MG63 (cell line): ENCODE results near the gene LRFN4. TPM values are rescaled to one million over a fixed set of nuclear protein-coding genes. Genes with fewer than 3 reads are reported as not detected.

Source experiments
- DNase-seq: peaks from one replicate; pipeline ENCODE4 v3.0.0-alpha.2; 2020
- H3K27me3 ChIP-seq: fragments of 250-450 bp; sonication (Bioruptor Pico); 2 replicates; pipeline ENCODE4 v1.5.1; 2020; ENCODE audit warnings: mild to moderate bottlenecking, moderate library complexity
- H3K36me3 ChIP-seq: fragments of 250-450 bp; sonication (Bioruptor Pico); 2 replicates; pipeline ENCODE4 v1.5.1; 2020; ENCODE audit warnings: mild to moderate bottlenecking, moderate library complexity
- H3K4me3 ChIP-seq: fragments of 250-450 bp; sonication (Bioruptor Pico); 2 replicates; pipeline ENCODE4 v1.5.1; 2020; ENCODE audit warnings: mild to moderate bottlenecking, moderate library complexity
- H3K9me3 ChIP-seq: fragments of 250-450 bp; sonication (Bioruptor Pico); 2 replicates; pipeline ENCODE4 v1.5.1; 2020; ENCODE audit warnings: mild to moderate bottlenecking, moderate library complexity
- total RNA-seq: library from RNA; depleted of rRNA; stranded (reverse); fragments of >200 nt; shearing (Covaris generic); gene quantifications from 2 replicates; pipeline ENCODE4 v1.2.3, GENCODE V29; 2014; ENCODE audit warnings: low replicate concordance

The LRFN4 gene
- total RNA-seq, 1 experiment from 2014 or later = 42.8 TPM

DNA sequence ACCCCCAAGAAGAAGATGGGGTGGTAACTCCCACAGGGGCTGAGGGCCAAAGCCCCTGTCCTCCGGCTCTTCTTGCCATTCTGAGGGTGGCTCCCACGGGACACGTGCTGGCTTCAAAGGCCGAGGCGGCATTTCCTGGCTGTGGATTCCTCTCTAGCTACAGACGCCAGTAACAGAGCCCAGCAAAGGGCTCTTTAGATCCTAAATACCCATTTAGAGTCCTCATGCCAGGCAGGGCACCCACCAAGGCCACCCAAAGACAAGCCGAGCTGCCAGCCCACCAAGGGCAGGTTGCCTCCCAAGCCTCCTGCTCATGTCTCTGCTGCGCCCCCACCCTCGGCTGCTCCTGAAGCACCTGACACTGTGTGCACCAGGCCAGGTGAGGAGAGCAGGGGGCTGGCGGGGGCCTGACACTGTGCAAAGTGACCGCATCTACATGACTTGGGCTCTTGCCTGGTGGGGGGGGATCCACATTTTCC lies 5.7 kb downstream of the LRFN4 start:
- Histone ChIP-seq H3K27me3 (no peaks in the 10 kb centered on the region), H3K36me3 (peaks cover 20% of the 10 kb centered on the region), H3K4me3 (no peak overlapping the region), H3K9me3 (no peaks in the 10 kb centered on the region)
- DNase-seq = no peak

DNA sequence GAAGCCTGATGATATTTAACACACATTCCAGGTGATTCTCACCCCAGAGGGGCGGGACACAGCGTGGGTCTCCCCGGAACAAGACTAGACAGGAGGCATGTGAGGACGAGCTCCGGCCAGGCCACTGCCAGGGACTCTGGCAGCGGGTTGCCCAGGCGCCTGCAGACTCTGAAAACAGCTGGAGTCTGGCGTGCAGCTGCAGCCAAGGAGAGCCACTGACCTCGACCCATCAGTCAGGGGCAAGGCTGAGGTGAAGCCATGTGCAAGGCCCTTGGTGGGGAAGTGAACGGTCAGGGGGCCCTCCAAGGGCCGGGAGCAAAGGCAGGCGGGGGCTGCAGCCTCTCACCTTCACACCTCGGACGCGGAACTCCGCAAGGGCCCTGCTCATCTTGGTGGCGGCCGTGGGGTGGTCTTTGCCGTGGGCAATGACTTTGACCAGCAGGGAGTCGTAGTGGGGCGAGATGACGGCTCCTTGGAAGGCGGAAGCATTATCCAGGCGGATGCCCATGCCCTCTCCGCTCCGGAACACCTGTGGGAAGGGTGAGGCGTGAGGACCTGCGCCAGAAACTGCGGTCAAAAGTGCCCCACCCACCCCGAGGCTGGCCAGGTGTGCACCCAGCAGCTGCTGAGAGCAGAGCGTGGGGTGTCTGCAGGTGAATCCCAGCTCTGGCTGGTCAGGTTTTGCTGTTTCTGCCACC lies 6.7 kb downstream of the LRFN4 start:
- Histone ChIP-seq H3K9me3 (no peaks in the 10 kb centered on the region), H3K4me3 (no peak overlapping the region), H3K36me3 (peaks cover 13% of the 10 kb centered on the region), H3K27me3 (no peaks in the 10 kb centered on the region)
- no peak for DNase-seq

DNA sequence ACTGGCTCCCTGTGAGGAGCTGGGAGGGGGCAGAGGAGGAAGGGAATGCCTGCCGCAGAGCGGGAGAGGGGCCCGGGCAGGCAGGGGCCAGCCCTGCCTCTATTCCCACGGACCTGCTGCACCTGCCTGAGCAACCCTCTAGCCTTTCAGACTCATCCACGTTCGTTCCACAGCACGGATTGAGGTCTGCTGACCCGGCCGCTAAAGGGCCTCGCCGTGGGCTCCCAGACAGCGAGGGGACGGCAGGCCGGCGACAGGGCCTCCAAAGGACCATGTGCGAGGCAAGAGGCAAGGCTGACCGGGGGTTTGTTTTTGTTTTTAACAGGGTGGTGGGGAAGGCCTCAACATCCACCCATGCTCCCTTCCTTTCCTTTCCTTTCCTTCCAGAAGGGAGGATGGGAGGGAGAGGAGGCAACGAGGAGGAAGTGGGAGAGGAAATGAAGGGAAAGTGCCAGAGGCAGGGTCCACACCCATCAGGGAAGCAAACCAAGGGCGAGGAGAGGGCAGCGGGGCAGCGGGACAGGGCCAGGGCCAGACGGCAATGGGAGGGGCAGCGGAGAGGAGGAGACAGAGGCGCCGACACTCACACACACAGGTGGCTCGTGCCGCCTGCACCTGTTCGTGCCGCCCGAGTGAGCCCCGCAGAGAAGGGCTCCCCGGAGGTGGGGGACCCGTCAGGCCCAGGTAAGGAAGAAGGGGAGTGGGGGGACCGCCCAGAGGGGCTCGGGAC lies 7.5 kb downstream of the LRFN4 start:
- peaks cover 5% of the 10 kb centered on the region for H3K36me3 ChIP-seq
- H3K9me3 ChIP-seq = no peaks in the 10 kb centered on the region
- H3K4me3 ChIP-seq = no peak overlapping the region
- DNase-seq = no peak
- no peaks in the 10 kb centered on the region for H3K27me3 ChIP-seq

DNA sequence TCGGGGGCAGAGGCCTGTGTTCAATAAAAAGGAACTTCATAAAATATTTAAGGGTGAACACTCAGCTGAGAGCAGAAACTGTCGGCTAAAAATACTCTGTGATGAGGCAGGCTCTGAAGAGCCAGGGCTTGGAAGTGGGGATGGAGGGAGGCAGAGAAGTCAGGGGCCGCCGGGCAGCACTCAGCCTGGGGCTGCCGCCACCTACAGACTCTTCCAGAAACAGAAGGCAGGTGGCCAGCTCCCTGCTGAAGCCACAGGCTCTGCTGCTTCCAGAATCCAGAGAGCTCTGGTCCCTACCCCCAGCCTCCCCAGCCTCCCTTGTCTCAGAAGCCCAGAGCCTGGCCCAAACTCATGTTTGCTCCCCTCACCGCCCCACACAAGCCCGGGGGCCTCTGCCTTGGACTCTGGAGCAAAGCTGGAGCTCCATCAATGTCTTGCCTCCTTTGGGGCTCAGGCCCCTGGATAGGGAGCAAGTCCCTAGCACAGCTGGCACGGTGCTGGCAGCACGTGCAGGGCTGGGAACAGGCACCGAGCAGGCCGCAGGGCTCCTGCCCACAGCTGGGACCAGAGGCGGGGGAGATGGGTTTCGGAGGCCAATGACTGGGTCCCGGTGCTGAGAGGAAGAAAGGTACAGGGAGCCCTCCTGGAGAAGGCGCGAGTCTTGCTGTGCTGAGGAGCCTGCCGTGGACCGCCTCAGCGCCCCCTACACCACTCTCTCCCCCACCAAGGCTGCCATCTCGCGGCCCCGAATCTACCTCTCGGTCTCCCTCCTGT lies 8.2 kb downstream of the LRFN4 start:
- Histone ChIP-seq H3K4me3 (no peak overlapping the region), H3K27me3 (no peaks in the 10 kb centered on the region), H3K36me3 (no peaks in the 10 kb centered on the region; the same call in none of the 2 replicates), H3K9me3 (no peaks in the 10 kb centered on the region)
- DNase-seq = no peak

DNA sequence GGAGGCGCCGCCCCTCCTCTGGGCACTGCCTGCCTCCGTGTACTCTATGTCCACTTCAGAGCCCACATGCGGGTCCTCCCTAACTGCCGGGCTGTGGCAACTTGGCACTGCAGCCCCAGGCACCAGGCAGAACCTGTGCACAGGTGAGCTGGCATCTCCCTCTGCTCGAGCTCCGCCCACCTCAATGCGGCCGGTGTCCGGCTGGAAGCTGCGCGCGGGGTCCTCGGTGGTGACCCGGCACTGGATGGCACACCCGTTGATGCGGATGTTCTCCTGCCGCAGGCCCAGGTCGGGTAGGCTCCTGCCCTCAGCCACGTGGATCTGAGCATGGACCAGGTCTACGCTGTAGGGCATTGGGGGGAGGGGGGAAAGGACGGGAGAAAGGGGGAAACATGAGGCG lies 9.1 kb downstream of the LRFN4 start:
- H3K9me3 ChIP-seq = no peaks in the 10 kb centered on the region
- H3K36me3 ChIP-seq = no peaks in the 10 kb centered on the region; the same call in 1 of the 2 replicates
- DNase-seq = no peak
- no peaks in the 10 kb centered on the region for H3K27me3 ChIP-seq
- no peak overlapping the region for H3K4me3 ChIP-seq

DNA sequence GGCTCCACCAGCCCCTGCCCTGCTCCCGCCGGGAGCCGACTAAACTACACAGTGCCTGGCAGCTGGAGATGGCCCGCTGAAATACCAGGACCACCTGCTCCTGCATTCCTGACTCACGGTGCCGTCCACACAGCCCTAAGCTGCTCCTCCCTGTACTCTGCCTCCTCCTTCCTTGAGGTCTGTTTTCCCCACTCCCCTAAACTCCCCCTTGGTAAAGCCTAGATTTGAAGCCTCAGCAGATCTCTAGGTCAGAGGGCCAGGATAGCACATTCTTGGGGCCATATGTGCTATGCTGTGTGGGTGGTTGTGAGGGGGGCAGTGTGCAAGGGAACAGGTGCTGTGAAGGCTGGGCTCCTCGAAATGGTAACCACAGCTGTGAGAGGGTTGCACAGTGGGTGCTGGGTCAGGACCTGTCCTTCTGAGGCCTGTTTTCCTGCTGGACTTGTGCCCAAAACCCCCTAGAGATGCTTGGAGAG lies 9.7 kb downstream of the LRFN4 start:
- DNase-seq = no peak
- Histone ChIP-seq H3K27me3 (no peaks in the 10 kb centered on the region), H3K9me3 (no peaks in the 10 kb centered on the region), H3K4me3 (no peak overlapping the region), H3K36me3 (no peaks in the 10 kb centered on the region; the same call in 1 of the 2 replicates)

DNA sequence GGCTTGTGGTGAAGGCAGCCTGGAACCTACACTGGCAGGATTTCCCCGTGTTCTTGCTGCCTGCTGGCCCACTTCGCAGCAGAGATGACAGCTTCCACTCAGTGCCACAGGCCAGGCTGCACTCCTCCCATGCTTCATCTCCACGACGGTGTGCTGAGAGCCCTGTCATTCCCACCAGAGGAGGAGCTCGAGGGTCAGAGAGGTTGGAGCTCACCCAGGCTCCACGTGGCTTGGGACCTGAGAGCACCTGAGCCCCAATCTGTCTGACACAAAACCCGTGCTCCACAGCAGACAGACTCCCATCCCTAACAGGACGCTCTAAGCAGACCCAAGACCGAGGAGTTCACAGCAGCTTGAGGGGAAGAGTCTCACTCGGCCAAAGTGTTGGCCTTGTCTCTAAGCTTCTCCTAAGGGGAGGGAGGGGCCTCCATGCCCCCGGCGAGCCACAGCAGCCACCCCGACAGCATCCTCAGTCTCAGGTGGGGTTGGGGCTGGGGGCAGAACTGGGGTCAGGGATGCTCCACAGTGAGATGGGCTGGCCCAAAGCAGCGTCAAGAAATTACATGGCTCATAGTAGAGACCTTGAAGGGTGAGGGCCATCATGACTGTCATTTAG lies 10.7 kb downstream of the LRFN4 start:
- Histone ChIP-seq H3K9me3 (no peaks in the 10 kb centered on the region), H3K36me3 (no peaks in the 10 kb centered on the region; the same call in 1 of the 2 replicates), H3K27me3 (no peaks in the 10 kb centered on the region), H3K4me3 (no peak overlapping the region)
- DNase-seq = no peak

DNA sequence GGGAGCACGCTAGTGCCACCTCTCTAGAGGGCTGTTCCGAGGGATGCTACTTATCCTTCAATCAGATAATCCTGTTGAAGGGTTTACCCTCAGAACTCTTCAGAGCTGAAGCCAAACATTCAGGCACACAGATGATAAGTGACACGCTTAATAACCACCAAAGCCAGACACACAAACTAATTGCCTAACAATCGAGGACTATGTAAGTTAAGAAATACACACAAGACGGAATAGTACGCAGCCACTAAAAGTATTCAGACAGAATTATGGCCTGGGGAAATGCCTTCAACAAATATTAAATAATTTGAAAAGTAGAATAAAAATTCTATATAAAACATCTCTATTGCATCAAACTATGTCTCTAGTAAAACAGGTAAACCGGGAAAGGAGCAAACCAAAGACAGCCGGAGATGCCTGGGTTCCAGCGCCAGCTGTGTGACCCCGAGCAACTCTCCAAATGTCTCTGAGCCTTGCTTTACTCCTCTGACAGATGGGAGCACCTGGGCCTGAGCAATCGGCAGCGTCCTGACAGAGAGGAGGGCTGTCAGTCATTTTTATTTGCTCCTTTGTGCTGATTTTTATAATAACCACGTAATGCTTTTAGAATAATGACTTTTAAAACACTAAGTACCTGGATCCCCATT lies 11.3 kb downstream of the LRFN4 start:
- H3K9me3 ChIP-seq = no peaks in the 10 kb centered on the region
- H3K36me3 ChIP-seq = no peaks in the 10 kb centered on the region
- DNase-seq = no peak
- no peak overlapping the region for H3K4me3 ChIP-seq
- no peaks in the 10 kb centered on the region for H3K27me3 ChIP-seq

DNA sequence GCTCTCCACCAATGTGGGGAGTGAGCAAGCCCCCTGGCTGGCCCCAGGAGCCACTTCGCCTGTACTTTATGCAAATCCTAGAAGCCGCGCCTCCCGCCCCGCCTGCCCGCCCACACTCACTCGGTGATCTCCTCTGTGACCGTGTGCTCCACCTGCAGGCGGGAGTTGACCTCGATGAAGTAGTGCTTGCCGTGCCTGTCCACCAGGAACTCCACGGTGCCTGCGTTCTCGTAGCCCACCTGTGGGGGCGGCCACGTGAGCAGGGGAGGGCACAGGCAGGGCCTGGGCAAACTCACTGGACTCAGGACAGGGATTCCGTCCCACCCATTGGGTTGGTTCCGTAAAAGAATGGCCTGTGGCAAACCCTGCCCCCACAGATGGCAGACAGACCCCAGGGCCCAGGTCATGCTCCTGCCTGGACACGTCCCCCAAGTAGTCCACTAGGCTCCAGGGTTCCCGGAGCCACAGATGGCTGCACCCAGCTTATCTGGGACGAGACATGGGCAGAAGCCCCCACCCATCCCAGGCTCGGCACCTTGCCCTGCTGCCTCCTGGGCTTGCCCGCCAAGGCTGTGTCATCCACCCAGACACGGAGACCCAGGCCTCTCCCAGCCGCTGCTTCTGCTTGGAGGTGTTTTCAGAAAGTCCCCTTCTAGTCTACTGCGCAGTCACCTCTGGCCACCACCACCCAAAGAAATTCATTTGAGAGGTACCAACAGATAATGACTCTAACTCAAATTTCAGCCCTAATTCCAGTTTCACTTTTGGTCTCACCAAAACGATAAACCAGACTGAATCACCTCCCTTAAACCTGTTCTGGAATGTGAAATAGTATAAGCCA lies 12.1 kb downstream of the LRFN4 start:
- Histone ChIP-seq H3K9me3 (no peaks in the 10 kb centered on the region), H3K36me3 (no peaks in the 10 kb centered on the region), H3K27me3 (no peaks in the 10 kb centered on the region), H3K4me3 (no peak overlapping the region)
- DNase-seq = no peak

DNA sequence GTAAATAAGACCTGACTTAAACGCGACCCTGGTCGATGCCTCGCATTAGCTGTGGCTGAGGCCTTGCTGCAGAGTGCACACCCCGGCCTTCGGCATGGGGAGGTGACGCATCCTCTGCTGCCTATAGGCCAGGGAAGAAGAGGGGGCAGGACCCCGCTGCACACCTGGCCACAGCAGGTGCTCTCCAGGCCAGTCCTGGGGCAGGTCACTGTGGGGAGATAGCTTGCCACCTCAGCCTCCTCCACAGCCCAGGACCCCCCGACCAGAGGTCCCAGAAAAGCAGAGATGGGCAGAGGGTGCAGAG lies 12.7 kb downstream of the LRFN4 start:
- Histone ChIP-seq H3K9me3 (no peaks in the 10 kb centered on the region), H3K36me3 (no peaks in the 10 kb centered on the region), H3K4me3 (no peak overlapping the region), H3K27me3 (no peaks in the 10 kb centered on the region)
- no peak for DNase-seq

DNA sequence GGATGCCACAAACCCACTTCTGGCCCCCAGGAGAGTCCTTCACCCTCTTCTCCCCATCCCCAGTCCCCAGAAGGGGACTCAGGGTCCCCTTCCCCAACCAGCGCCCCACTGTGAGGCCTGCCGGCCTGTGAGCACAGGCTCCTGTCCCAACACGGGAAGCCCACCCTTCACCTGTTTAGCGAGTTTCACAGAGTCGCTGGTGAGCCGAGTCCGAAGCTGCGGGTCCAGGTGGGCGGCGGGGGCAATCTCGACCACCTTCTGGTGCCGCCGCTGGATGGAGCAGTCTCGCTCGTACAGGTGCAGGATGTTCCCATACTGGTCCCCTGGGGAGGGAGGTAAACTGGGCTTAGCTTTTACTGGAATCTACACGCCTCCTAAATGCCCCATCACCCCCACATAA lies 13.3 kb downstream of the LRFN4 start:
- H3K27me3 ChIP-seq = no peaks in the 10 kb centered on the region
- no peaks in the 10 kb centered on the region for H3K9me3 ChIP-seq
- no peaks in the 10 kb centered on the region for H3K36me3 ChIP-seq
- DNase-seq = no peak
- no peak overlapping the region for H3K4me3 ChIP-seq

DNA sequence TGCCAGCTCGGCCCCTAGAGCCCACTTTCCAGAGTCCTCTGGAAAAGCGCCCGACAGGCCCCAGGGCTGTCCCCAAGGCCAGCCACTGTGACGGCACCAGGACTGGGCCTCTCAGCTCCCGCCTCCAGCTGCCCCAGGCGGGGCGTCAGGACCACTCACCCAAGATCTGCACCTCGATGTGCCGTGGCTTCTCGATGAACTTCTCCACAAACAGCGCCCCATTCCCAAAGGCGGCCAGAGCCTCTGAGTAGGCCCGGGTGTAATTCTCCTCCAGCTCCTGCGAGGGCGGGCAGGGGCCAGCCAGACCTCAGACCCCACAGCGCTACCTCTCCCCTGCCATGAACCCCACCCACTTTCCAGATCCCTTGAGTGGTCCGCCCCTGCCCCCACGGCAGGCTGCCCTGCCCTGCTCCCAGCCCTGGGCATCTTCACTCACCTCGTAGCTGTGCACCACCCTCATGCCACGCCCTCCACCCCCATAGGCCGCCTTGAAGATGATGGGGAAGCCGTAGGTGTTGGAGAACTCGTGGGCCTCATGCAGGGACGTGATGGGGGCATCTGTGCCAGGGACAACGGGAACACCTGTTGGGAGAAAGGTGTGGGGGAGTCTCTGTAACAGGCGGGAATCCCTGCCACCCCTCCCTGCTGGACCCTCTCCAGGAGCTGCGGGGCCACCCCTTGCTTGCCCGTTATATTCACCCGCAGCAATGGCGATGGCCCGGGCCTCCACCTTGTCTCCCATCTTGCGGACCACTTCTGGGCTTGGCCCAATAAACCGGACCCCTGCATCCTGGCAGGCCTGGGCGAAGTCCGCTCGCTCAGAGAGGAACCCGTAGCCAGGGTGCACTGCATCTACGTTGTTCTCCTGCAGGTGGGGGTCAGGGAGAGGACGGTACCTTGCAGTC lies 14.0 kb downstream of the LRFN4 start:
- no peak overlapping the region for H3K4me3 ChIP-seq

DNA sequence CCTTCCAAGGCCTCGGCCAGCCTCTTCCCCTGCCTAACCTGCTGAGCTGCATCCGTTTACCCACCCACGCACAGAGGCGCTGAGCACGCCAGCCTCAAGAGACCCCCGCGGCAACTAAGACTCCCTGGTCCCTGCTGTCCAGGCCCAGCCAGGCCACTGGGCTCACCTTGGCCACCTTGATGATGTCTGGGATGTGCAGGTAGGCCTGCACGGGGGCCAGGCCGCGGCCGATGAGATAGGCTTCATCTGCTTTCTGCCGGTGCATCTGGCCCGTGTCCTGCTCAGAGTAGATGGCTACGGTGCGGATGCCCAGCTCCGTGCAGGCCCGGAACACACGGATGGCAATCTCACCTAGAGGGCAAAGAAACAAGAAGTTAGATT lies 14.6 kb downstream of the LRFN4 start:
- DNase-seq = no peak
- Histone ChIP-seq H3K4me3 (no peak overlapping the region), H3K27me3 (no peaks in the 10 kb centered on the region), H3K36me3 (no peaks in the 10 kb centered on the region), H3K9me3 (no peaks in the 10 kb centered on the region)

More for the DNA sequence above, 14.0 kb downstream of the LRFN4 start:
- Histone ChIP-seq H3K27me3 (no peaks in the 10 kb centered on the region), H3K36me3 (no peaks in the 10 kb centered on the region), H3K9me3 (no peaks in the 10 kb centered on the region)
- DNase-seq = no peak

DNA sequence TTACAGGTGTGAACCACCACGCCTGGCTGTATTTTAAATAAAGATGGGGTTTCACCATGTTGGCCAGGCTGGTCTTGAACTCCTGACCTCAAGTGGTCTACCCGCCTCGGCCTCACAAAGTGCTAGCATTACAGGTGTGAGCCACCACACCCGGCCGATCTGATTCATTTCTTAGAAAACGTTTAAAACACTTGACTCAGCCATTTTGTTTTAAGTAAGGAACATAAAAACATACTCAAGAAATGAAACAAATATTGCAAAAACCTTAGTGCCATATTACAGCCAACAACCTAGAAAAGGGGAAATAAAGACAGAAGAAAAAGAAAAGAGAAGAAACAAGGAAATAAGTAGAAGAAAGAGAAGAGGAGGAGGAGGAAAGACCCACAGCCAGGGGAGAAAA lies 17.4 kb downstream of the LRFN4 start:
- no peaks in the 10 kb centered on the region for H3K36me3 ChIP-seq
- H3K9me3 ChIP-seq = no peaks in the 10 kb centered on the region
- DNase-seq = no peak
- H3K4me3 ChIP-seq = no peak overlapping the region
- no peaks in the 10 kb centered on the region for H3K27me3 ChIP-seq

DNA sequence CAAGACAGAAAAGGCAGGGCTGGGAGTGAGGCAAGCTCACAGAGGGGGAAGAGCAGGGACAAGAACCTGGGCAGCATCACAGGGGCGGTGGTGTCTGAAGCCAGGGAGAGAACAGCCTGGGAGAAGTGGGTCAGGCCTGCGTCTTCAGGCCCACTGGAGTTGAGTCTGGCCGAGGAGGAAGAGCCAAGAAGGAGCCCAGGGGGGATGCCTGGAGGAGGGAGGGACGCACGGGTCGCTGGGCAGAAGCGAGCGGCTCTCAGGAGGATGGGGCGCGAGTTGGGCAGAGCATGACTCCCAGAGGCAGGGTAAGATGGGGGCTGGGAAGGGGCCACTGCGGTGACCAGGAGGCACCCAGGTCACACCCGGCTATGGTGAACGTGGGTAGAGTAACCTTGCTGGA lies 18.5 kb downstream of the LRFN4 start:
- Histone ChIP-seq H3K9me3 (no peaks in the 10 kb centered on the region), H3K4me3 (no peak overlapping the region), H3K27me3 (no peaks in the 10 kb centered on the region), H3K36me3 (no peaks in the 10 kb centered on the region)
- DNase-seq = no peak
